CD14-positive monocyte (primary cell): Measurements from ENCODE around the gene LRP8. TPM values are rescaled to one million over a fixed set of nuclear protein-coding genes. Genes with fewer than 3 reads are reported as not detected.

Source experiments
- DNase-seq, 3 donors: peaks; one replicate each; pipeline ENCODE4 v3.0.0-alpha.2; 2011 to 2022
- H2AFZ ChIP-seq: 2 replicates; pipeline ENCODE4 v1.6.0; 2012; ENCODE audit warnings: mild to moderate bottlenecking, low read depth, low read length, inconsistent platforms; ENCODE audit not compliant: insufficient read depth, poor library complexity, severe bottlenecking
- H3K27ac ChIP-seq, 2 donors: 1 replicate in 1 of 2; 2 replicates in 1 of 2; pipeline ENCODE4 v1.5.1; 2012 to 2013; ENCODE audit warnings: low read length in 2 of 2, control low read depth in 1 of 2, inconsistent platforms in 1 of 2, low read depth in 1 of 2, mild to moderate bottlenecking in 1 of 2
- H3K27me3 ChIP-seq, 2 donors: one replicate each; pipeline versions ENCODE4 v1.6.0 to v1.6.1; 2011 to 2013; ENCODE audit warnings: low read length in 2 of 2; ENCODE audit not compliant: control insufficient read depth in 2 of 2, insufficient read depth in 2 of 2
- H3K36me3 ChIP-seq, 2 donors: replicated peaks in 1 of 2; 1 replicate in 1 of 2; 2 replicates in 1 of 2; pipeline versions ENCODE4 v1.5.1 to v1.6.1; 2012 to 2013; ENCODE audit warnings: low read length in 2 of 2, control low read depth in 1 of 2, inconsistent platforms in 1 of 2, mild to moderate bottlenecking in 1 of 2; ENCODE audit not compliant: insufficient read depth in 2 of 2, control insufficient read depth in 1 of 2
- H3K4me1 ChIP-seq, 2 donors: 1 replicate in 1 of 2; 2 replicates in 1 of 2; pipeline versions ENCODE4 v1.5.1 to v1.6.1; 2012 to 2013; ENCODE audit warnings: low read length in 2 of 2, control low read depth in 1 of 2, inconsistent platforms in 1 of 2, mild to moderate bottlenecking in 1 of 2, moderate library complexity in 1 of 2; ENCODE audit not compliant: insufficient read depth in 2 of 2, control insufficient read depth in 1 of 2
- H3K4me2 ChIP-seq: replicated peaks from 2 replicates; pipeline ENCODE3; 2012; ENCODE audit warnings: low read length, moderate library complexity, mild to moderate bottlenecking; ENCODE audit not compliant: poor library complexity, severe bottlenecking; ENCODE audit errors: extremely low read depth
- H3K4me3 ChIP-seq, 3 experiments: fragments of 200-600 bp in 1 of 3; sonication (generic) in 1 of 3; replicated peaks in 1 of 3; 1 replicate in 2 of 3; 2 replicates in 1 of 3; pipeline ENCODE4 v1.5.1; 2011 to 2013; ENCODE audit warnings: low read length in 3 of 3, mild to moderate bottlenecking in 3 of 3, control low read depth in 2 of 3, low read depth in 2 of 3, inconsistent platforms in 1 of 3, moderate library complexity in 1 of 3
- H3K79me2 ChIP-seq: 2 replicates; pipeline ENCODE4 v1.6.0; 2012; ENCODE audit warnings: mild to moderate bottlenecking, control low read depth, inconsistent platforms, low read length, moderate library complexity; ENCODE audit not compliant: insufficient read depth
- H3K9ac ChIP-seq: 2 replicates; pipeline ENCODE4 v1.6.0; 2017; ENCODE audit warnings: low read length, mild to moderate bottlenecking; ENCODE audit not compliant: insufficient read depth, poor library complexity, severe bottlenecking
- H3K9me3 ChIP-seq, 2 donors: replicated peaks in 1 of 2; 1 replicate in 1 of 2; 2 replicates in 1 of 2; pipeline versions ENCODE4 v1.5.1 to v1.6.1; 2012 to 2013; ENCODE audit warnings: low read length in 2 of 2, control low read depth in 1 of 2; ENCODE audit not compliant: control insufficient read depth in 1 of 2, insufficient read depth in 1 of 2
- H4K20me1 ChIP-seq: 2 replicates; pipeline ENCODE4 v1.6.0; 2012; ENCODE audit warnings: mild to moderate bottlenecking, low read length, control low read depth, moderate library complexity; ENCODE audit not compliant: insufficient read depth
- H3K27ac Mint-ChIP-seq, 7 donors: one replicate each; pipeline ENCODE4 v1.8.0; 2020; ENCODE audit warnings: mild to moderate bottlenecking in 7 of 7, mixed read lengths in 7 of 7, moderate library complexity in 6 of 7, inconsistent platforms in 2 of 7
- H3K27me3 Mint-ChIP-seq, 3 donors: one replicate each; pipeline ENCODE4 v1.8.0; 2021 to 2022; ENCODE audit warnings: low read depth in 3 of 3, mild to moderate bottlenecking in 3 of 3, mixed read lengths in 3 of 3, moderate library complexity in 3 of 3, inconsistent platforms in 1 of 3
- H3K36me3 Mint-ChIP-seq, 2 donors: one replicate each; pipeline ENCODE4 v1.8.0; 2020; ENCODE audit warnings: mixed read lengths in 2 of 2, inconsistent platforms in 1 of 2, mild to moderate bottlenecking in 1 of 2
- H3K4me1 Mint-ChIP-seq: one replicate; pipeline ENCODE4 v1.8.0; 2020; ENCODE audit warnings: mild to moderate bottlenecking, mixed read lengths
- H3K4me3 Mint-ChIP-seq, 2 donors: one replicate each; pipeline ENCODE4 v1.8.0; 2020; ENCODE audit warnings: mild to moderate bottlenecking in 2 of 2, mixed read lengths in 2 of 2, moderate library complexity in 1 of 2
- H3K9me3 Mint-ChIP-seq, 7 donors: one replicate each; pipeline ENCODE4 v1.8.0; 2020 to 2022; ENCODE audit warnings: mixed read lengths in 7 of 7, mild to moderate bottlenecking in 6 of 7, moderate library complexity in 6 of 7, inconsistent platforms in 2 of 7
- CTCF ChIP-seq: fragments of 200-600 bp; IDR thresholded peaks from one replicate; pipeline ENCODE4 v1.8.0; 2022; ENCODE audit warnings: antibody characterized with exemption, mild to moderate bottlenecking
- WGBS: methylation state at CpG from one replicate; pipeline ENCODE4 v1.1.5; 2013; ENCODE audit warnings: missing lambda C conversion rate; ENCODE audit not compliant: insufficient coverage; 5-methylcytosine and 5-hydroxymethylcytosine counted together
- intact Hi-C, 2 donors: fragments of 100-400 bp; cut with micrococcal nuclease; formaldehyde crosslinking; loops; one replicate each; pipeline versions ENCODE4 v1.15.0 to v1.15.1; 2023
- polyA plus RNA-seq, 3 donors: library from polyadenylated mRNA; depleted of rRNA in 1 of 3; unstranded in 2 of 3; stranded (reverse) in 1 of 3; fragments of 300-500 nt in 2 of 3; fragments of >200 nt in 1 of 3; fragmentation: Illumina TruSeq in 2 of 3; gene quantifications; 1 replicate in 2 of 3; 2 replicates in 1 of 3; pipeline ENCODE4 v1.2.3, GENCODE V29; 2012 to 2021

LRP8 gene
- polyA plus RNA-seq, 3 donors = 0.76 to 11.3 (median 0.95) TPM

- intact Hi-C loops = no loop called here
- no peak overlapping the region for H3K27ac Mint-ChIP-seq
- no peaks in the 10 kb centered on the region for H3K79me2 ChIP-seq
- H4K20me1 ChIP-seq = no peaks in the 10 kb centered on the region
- H2AFZ ChIP-seq = no peak overlapping the region
- no peaks in the 10 kb centered on the region for H3K4me1 Mint-ChIP-seq
- no peak overlapping the region for H3K4me3 ChIP-seq
- no peak for TF ChIP-seq CTCF
- H3K4me3 Mint-ChIP-seq = no peak overlapping the region
- no peaks in the 10 kb centered on the region for H3K27me3 ChIP-seq
- H3K36me3 Mint-ChIP-seq = no peaks in the 10 kb centered on the region
- no peak overlapping the region for H3K27ac ChIP-seq
- no peaks in the 10 kb centered on the region for H3K4me1 ChIP-seq
- H3K9ac ChIP-seq = no peak overlapping the region
- DNase-seq = no peak
- H3K4me2 ChIP-seq = no peak overlapping the region
- peaks cover 0 to 11% of the 10 kb centered on the region in 2 donors for H3K9me3 ChIP-seq
- no peaks in the 10 kb centered on the region for H3K36me3 ChIP-seq
- peaks cover 4 to 24% (median 8%) of the 10 kb centered on the region in 7 donors for H3K9me3 Mint-ChIP-seq
- H3K27me3 Mint-ChIP-seq = peaks cover 0 to 2% (median 1%) of the 10 kb centered on the region in 3 donors
Observed at GRCh38 chr1:53354119-53354518, 26.2 kb upstream of the LRP8 start.

- Histone ChIP-seq H2AFZ (no peak overlapping the region), H3K27ac (no peak overlapping the region), H4K20me1 (no peaks in the 10 kb centered on the region), H3K4me1 (no peaks in the 10 kb centered on the region), H3K9ac (no peak overlapping the region), H3K36me3 (no peaks in the 10 kb centered on the region), H3K4me2 (no peak overlapping the region), H3K4me3 (no peak overlapping the region), H3K27me3 (no peaks in the 10 kb centered on the region), H3K79me2 (no peaks in the 10 kb centered on the region), H3K9me3 (peaks cover 0 to 11% of the 10 kb centered on the region in 2 donors)
- Mint-ChIP-seq H3K4me1 (no peaks in the 10 kb centered on the region), H3K27ac (no peak overlapping the region), H3K36me3 (no peaks in the 10 kb centered on the region), H3K4me3 (no peak overlapping the region), H3K27me3 (peaks cover 0 to 5% (median 2%) of the 10 kb centered on the region in 3 donors), H3K9me3 (peaks cover 4 to 13% (median 7%) of the 10 kb centered on the region in 7 donors)
- DNase-seq = no peak
- WGBS = no CpG with 5 or more reads among the region's 1 CpG
- intact Hi-C loops = no loop called here
- no peak for TF ChIP-seq CTCF
Observed at GRCh38 chr1:53352561-53352960, 24.7 kb upstream of the LRP8 start.
